Measurements from ENCODE around the gene MED9.

The MED9 gene

DNA sequence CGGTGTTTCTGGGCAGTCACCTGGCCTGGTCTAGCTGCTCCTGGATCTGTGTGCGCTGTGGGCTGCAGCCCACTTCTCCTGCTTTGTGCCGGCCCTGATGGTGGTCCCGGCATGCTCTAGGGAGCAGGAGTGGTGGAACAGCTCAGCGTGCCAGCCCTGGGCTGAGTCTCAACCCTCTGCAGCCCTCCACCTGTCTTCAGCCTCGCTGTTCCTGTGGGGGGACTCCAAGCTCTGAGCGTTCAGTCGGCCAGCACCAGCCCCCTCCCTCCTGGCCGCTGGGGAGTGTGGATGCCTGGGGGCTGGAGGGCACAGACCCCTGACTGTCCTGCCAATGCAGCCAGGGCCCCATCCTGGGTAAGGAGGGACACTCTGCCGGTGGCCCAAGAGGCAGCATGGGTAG, 43.1 kb downstream of the MED9 start:
- DNase-seq = no peak

DNA sequence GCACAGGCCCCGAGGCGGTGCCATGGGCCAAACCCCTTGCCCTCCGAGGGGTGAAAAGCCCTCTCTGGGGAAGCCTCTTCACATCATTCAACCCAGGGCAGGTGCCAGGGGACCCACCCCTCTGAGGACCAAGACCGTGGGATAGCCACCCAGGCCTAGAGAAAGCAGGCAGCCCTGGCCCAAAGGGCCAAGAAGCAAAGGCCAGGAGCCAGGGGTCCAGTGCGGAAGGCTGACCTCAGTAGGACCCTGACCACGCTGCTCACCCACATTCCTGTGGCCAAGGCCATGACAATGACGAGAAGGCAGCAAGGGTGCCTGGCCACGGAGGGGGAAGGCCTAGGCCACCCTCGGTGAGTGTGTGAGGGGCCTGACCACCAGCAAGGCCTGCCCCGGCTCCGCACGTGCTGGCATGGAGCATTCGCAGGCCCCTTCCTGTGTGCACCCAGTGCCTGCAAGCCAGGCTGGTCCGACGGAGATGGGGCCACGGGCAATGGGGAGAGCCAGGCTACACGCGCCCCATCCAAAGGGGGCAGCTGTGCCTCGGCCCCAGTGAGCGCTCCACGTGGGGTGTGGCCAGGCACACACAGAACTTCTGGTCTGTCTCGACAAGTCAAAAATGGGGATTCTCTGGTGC, 43.9 kb downstream of the MED9 start:
- DNase-seq = no peak

DNA sequence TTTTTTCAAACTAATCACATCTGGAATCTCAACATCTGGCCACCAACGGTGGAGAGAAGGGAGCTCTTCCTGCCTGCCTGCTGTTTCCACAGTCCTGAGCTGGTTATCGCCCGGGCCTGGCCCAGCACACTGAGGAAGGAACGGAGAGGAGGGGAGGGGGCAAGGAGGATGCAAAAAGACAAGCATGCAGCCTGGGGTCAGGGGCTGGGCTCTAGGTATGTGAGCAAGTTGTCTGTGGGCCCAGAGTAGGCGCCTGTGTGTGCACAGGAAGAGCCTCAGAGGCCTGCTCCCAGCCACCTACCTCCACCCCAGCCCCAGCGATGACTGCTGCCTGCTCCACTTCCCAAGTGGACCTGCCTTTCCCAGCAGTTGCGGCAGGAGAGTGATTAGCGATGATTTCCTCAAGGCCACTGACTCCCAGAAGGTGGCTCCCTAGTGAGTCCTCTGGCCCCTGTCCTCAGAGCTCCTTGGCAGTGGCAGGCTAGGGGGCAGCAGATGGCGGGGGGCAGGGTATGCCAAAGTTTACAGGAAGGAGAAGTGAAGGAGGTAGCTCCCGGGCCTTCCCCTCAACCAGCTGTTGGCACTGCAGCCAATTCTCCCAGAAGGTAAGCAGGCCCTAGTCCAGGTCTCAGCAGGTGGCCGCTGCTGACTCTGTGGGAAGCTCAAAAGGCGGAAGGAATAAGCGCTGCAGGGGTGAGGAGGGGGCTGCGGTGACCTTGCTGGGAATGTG, 46.4 kb downstream of the MED9 start:
- DNase-seq = no peak

DNA sequence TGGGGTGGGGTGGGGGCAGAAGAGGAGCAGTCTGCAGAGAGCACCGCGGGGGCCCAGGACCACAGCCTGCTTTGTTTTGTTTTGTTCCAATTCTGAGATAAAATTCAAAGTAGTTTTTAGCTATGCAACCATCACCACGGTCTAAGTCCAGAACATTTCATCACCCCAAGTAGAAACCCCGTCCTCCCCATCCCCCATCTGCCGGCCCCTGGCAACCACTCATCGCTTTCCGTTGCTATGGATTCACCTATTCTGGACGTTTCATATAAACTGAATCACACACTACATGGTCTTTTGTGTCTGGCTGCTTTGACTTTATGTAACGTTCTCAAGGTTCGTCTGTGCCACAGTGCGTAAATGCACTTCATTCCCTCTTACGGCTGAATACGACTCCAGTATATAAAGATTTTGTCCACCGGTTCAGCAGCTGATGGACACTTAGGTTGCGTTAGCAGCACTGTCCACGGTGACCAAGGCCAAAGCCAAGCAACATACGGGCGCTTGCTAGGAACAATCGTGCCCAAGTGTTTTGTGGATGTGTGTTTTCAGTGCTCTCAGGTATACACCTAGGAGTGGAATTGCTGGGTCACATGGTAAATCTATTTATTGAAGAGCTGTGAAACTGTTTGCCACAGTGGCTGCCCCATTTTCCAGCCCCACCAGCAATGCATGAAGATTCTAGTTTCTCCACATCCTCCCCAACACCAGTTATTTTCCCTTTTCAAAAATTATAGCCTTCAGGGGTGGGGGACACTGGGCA, 47.1 kb downstream of the MED9 start:
- no peak for DNase-seq

GRCh38 chr17:17525311-17525710, 48.5 kb downstream of the MED9 start:
- DNase-seq = no peak

GRCh38 chr17:17525956-17526355, 49.2 kb downstream of the MED9 start:
- no peak for DNase-seq

- no peak for DNase-seq
These were observed 49.6 kb downstream of the MED9 start for GRCh38 chr17:17526369-17526768.

DNA sequence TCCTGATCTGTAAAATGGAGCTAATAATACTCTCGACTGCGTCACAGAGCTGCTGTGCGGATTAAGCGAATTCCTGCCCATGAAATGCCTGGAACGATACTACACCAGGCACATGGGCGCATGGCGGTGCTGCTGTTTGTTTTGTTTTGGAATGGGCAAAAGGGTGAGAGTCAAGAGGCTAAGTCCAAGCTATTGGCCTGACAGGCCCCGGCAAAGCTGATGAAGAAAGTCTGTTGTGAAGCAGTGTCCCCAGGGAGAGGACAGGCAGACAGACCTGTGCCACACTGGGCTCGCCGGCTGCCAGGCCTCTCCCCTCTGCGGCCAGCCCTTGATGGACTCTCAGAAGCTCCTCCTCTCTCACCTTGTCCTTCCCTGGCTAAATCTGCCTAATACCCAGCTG, 50.7 kb downstream of the MED9 start:
- DNase-seq = no peak

- DNase-seq = no peak
These were observed 51.2 kb downstream of the MED9 start for GRCh38 chr17:17527956-17528500.

DNA sequence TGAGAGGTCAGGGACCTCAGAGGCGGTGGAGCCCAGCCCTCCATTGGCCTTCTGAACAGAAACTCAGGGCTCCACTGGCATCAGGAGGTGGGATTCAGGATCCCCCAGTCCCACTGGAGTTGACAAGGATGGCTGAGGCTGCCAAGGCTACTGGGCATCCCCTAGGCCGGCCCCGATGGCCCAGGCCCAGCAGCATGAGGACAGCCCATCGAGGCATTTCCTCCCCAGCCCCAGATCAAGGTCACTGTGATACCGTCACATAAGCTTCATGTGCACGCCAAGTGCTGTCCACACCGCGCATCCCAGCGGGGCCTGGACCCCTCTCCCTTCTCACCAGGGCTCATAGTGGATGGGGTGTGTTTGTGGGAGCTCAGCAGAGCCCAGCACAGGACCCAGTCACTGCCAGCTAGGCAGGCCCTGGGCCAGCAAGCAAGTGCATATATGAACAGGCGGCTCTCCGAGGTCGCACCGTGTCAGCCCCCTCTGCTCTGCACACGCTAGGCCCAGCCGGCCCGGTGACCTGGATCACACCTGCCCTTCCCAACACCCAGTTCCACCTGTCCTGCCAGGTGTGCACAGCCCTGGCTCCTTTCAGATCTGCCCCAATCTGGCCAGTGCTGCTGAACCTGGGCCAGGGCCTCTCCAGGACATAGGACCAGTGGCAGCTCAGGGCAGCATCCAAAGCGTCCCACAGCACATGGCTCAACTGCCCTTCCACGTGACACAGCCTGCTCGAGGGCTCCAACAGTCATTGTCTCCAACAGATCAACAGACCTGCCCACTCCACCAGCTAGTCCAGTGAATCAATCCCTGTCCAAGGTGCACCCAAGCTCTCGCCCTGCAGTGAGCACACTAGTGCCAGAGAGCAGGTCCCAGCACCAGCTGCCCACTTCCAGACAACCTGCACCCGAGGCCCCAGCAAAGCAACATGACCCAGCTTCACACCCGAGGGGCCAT, 52.2 kb downstream of the MED9 start:
- DNase-seq = no peak

DNA sequence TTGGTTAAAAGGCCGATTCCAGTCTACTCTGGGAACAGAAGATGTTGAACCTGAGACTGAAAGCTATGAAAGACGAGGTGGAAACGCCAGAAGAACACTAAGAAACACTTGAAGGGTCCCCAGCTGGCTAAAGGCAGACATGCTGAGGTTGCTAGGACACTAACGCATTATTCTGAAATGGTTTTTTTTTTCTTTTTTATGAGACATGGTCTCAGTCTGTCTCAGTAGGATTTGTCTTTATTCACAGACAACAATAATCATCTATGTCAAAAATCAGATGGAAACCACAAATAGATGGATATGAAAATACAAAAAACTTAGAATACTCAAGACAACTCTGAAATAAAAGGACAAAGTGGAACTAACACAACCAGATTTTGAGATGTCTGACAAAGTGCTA, 54.4 kb downstream of the MED9 start:
- DNase-seq = no peak

DNA sequence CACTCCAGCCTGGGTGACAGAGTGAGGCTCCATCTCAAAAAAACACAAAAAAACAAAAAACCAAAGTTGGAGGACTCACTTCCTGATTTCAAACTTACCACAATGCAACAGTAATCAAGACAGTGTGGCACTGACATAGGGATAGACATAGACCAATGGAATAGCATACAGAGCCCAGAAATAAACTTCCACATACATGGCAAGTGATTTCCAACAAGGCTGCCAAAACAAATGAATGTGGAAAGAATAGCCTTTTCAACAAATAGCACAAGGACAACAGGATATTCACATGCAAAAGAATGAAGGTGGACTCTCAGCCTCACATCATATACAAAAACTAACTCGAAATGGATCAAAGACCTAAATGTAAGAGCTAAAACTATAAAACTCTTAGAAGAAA, 56.2 kb downstream of the MED9 start:
- DNase-seq = no peak

DNA sequence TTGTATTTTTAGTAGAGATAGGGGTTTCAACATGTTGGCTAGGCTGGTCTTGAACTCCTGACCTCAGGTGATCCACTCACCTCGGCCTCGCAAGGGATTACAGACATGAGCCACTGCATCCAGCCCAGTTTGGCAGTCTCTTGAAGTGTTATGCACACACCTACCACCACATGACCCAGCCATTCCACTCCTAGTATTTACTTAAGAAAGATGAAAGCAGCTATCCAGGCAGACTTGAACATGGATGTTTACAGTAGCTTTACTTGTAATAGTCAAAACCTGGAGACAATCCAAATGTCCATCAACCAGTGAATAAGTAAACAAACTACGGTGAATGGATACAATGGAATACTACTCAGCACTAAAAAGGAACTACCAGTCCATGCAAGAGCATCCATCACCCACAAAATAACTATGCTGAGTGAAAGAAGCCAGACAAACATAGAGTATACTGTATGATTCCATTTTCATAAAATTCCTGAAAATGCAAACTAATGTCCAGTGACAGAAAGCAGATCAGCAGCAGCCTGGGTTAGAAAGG, 57.2 kb downstream of the MED9 start:
- DNase-seq = no peak

DNA sequence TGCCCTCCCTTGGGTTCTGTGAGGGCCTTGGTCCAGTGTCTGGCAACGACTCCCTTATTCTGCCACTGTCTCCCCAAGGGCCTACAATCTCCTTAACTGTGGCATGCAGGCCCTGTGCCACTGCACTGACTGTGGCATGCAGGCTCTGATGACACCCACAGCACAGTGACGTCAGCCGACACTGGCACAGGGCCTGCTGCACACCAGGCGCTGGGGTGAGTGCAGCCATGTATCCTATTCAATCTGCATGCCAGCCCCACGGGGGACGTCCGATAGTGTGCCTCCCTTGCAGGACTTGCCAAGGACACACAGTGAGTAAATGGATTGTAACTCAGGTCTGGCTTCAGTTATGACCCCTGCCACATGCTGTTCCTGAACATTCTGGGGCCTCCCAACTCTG, 59.2 kb downstream of the MED9 start:
- DNase-seq = no peak

- no peak for DNase-seq
These were observed 59.9 kb downstream of the MED9 start for GRCh38 chr17:17536702-17537101.

GRCh38 chr17:17537311-17538099, 60.7 kb downstream of the MED9 start:
- no peak for DNase-seq

DNA sequence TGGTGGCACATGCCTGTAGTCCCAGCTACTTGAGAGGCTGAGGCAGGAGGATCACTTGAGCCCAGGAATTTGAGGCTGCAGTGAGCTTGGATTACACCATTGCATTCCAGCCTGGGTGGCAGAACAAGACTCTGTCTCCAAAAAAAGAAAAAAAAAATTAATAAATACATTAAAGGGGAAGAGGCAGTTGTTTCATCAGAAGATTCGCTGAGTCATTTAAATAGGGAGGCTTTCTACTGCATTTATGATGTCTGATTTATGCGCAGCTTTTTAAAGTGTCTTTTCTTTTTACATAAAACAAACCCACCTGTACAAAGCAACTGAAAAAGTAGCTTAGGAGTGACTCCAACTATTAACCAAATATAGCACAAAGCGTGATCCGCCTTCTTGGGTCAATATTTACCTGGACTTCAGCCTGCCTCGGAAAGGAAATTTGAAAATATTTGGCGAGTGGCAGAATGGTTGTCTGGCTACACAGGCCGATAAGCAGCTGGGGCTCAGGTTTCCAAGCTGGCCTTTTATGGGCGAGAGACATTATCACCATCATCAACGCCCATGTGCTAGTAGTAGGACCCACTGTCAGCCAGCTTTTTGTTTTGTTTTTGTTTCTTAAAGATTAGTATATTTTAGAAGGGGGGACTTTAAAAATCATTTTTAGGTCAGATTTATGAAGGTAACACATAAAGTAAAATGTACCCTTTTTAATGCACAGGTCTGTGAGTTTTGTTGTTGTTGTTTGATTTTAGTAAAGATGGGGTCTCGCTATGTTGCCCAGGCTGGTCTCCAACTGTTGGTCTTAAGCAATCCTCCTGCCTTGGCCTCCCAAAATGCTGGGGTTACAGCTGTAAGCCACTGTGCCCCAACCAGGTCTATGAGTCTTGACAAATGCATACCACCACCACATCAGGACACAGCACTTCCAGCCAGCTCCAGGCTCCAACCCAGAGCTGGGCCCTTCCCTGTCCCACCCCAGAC, 61.9 kb downstream of the MED9 start:
- no peak for DNase-seq

GRCh38 chr17:17539591-17539990, 62.8 kb downstream of the MED9 start:
- no peak for DNase-seq

GRCh38 chr17:17540278-17540906, 63.6 kb downstream of the MED9 start:
- no peak for DNase-seq
